ENCODE data around the gene PHF21B. TPM values are rescaled to one million over a fixed set of nuclear protein-coding genes. Genes with fewer than 3 reads are reported as not detected.

PHF21B gene
- total RNA-seq, 1 donor = under 0.01 TPM

- no peak for DNase-seq (ENCODE audit: low read depth in 2 of 3, low spot score in 2 of 3)
Measured at GRCh38 chr22:44994399-44995104, 15.3 kb downstream of the PHF21B start.

- no peak for DNase-seq (ENCODE audit: low read depth in 2 of 3, low spot score in 2 of 3)
Measured at GRCh38 chr22:44992166-44992565, 17.6 kb downstream of the PHF21B start.

DNA sequence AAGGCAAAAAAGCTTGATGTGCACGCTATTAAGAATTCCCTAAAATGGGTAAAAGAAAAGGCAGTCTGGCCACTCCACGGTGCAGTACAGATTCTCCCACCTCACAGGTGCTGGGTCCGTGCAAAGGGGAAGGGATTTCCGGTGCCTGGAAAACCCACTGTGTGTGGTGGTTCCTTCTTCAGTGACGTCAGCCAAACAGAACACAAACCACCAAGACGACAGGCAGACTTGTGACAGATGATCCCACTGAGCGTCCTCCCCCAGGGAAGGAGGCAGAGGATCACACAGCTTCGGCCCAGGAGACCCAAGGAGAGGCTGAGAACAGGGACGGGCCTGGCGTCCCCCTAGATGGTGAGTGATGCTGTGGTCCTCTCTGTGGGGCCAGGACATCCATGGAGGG, 18.6 kb downstream of the PHF21B start:
- no peak for DNase-seq (ENCODE audit: low read depth in 2 of 3, low spot score in 2 of 3)

GRCh38 chr22:44990810-44991209, 19.0 kb downstream of the PHF21B start:
- no peak for DNase-seq (ENCODE audit: low read depth in 2 of 3, low spot score in 2 of 3)

DNA sequence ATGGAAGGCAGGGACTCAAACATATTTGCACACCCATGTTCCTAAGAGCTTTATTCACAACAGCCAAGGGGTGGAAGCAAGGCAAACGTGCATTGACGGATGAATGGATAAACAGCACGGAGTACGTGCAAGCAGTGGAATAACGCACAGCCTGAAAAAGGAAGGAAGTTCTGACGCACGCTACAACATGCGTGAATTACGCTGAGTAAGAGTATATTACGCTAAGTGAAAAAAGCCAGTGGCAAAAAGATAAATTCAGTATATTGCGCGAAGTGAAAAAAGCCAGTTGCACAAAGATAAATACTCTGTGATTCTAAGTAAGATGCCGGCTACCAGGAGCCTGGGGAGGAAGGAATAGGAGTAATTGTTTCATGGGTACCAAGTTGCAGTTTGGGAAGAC, 19.5 kb downstream of the PHF21B start:
- DNase-seq (ENCODE audit: low read depth in 2 of 3, low spot score in 2 of 3) = no peak

GRCh38 chr22:44988671-44989070, 21.1 kb downstream of the PHF21B start:
- DNase-seq (ENCODE audit: low read depth in 2 of 3, low spot score in 2 of 3) = no peak

GRCh38 chr22:44986926-44987325, 22.9 kb downstream of the PHF21B start:
- DNase-seq (ENCODE audit: low read depth in 2 of 3, low spot score in 2 of 3) = no peak

DNA sequence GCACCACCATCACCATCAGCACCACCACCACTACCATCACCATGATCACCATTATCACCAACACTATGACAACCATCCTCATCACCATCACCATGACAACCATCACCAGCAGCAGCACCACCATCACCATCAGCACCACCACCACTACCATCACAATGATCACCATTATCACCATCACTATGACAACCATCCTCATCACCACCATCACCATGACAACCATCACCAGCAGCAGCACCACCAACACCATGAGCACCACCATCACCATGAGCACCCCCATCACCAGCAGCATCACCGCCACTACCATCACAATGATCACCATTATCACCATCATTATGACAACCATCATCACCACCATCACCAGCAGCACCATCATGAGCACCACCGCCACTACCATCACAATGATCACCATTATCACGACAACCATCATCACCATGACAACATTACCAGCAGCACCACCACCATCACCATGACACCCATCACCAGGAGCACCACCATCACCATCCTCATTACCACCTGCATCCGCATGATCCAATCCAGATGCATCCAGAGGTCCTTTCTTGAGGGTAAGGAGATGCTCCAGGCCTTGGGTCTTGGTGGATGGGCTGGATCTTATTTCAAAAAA, 23.8 kb downstream of the PHF21B start:
- no peak for DNase-seq (ENCODE audit: low read depth in 2 of 3, low spot score in 2 of 3)

- DNase-seq (ENCODE audit: low read depth in 2 of 3, low spot score in 2 of 3) = no peak
Measured at GRCh38 chr22:44983878-44984482, 25.8 kb downstream of the PHF21B start.

- no peak for DNase-seq (ENCODE audit: low read depth in 2 of 3, low spot score in 2 of 3)
Measured at GRCh38 chr22:44982445-44982844, 27.4 kb downstream of the PHF21B start.

DNA sequence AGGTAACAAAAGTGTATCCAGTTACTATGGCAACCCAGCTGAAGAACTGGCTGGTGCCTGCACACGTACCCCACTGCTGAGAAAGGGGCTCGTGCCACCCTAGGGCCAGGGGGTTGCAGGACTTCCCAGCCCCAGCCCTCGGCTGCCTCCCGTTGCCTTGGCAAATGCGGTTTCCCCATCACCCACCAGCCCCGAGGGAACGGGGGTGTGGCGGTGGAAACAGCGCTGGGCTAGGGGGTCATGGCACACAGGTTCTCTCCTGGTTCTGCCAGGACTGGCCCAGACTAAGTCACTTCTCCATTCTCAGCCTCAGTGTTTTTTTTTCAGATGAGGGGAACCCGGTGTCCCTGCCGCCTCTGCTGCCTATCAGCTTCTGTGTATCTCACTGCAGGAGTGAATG, 27.9 kb downstream of the PHF21B start:
- DNase-seq (ENCODE audit: low read depth in 2 of 3, low spot score in 2 of 3) = no peak

DNA sequence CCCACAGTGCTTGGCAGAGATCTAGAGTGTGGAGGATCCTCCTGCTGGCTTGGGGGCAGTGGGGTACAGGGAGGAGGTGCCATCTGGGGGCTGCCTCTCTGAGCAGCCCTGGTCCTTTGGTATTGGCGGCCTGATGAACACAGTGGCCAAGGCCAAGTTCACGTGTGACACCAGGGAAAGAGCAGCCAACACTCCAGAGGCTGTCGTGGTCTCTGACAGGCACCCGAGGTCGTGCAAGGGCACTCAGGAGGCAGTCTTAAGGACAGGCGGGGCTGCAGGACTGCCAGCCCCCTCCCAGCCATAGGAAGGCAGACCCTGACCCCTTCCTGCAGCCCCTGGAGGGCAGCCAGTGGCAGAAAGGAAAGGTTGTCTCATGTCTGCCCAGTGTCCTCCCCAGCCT, 30.7 kb downstream of the PHF21B start:
- DNase-seq (ENCODE audit: low read depth in 2 of 3, low spot score in 2 of 3) = no peak

GRCh38 chr22:44975427-44976262, 34.2 kb downstream of the PHF21B start:
- DNase-seq (ENCODE audit: low read depth in 2 of 3, low spot score in 2 of 3) = peak in 2 of 3 donors; percentile 90 to 96

DNA sequence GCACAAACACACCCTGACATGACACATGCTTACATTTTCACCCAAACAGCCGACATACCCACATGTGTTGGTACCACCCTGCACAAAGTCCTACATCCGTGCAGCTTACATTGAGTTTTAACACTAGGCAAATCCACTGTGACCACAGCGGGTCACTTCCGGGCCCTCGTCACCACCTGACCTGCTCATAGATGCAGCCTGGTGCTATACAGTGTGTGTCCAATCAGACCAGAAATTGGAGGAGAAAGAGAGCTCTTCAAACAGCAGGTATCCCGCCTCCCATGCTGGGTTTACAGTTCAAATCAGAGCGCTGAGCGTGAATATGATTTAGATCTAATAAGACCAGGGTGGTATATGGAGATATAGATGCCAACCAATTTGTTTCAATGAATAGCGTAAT, 35.4 kb downstream of the PHF21B start:
- no peak for DNase-seq (ENCODE audit: low read depth in 2 of 3, low spot score in 2 of 3)

GRCh38 chr22:44973829-44974228, 36.0 kb downstream of the PHF21B start:
- DNase-seq (ENCODE audit: low read depth in 2 of 3, low spot score in 2 of 3) = no peak

GRCh38 chr22:44972363-44973083, 37.3 kb downstream of the PHF21B start:
- peak in 1 of 3 donors; percentile 3 for DNase-seq (ENCODE audit: low read depth in 2 of 3, low spot score in 2 of 3)

- DNase-seq (ENCODE audit: low read depth in 2 of 3, low spot score in 2 of 3) = no peak
Measured at GRCh38 chr22:44971651-44972362, 38.0 kb downstream of the PHF21B start.

DNA sequence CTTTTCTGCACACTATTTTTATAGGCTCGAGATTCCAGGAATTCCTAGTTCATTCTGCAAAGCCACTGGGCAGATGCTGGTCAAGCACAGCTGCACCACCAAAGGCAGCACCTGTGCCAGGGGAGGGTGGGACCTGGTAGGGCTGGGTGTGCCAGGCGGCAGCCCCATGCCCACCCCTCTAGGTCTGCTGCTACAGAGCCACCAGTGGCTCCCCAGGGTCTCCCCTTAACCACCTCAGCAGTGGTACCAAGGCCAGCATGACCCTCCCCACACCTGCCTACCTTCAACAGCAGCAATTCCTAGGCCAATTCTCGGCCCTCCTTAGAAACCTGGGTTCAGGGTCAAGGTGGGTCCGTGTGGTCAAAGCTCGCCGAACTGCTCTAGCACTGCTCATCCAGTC, 39.5 kb downstream of the PHF21B start:
- DNase-seq (ENCODE audit: low read depth in 2 of 3, low spot score in 2 of 3) = no peak

- no peak for DNase-seq (ENCODE audit: low read depth in 2 of 3, low spot score in 2 of 3)
Measured at GRCh38 chr22:44969817-44970216, 40.0 kb downstream of the PHF21B start.

DNA sequence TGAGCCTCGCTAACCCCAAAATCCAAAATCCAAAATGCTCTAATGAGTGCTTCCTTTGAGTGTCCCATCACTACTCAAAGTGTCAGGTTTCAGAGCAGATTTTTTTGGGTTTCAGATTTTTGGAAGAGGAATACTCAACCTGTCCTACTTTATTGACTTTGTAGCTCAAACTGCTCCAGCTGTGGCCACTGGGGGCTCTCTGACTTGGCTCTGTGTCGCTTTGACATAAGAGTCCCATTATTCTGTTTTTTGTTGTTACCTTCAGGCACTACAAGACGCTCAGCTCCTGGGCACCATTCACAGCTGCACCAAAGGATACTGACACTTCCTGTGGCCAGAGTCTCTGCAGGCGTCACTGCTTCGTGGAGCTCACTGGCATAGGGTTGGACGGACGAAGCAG, 41.1 kb downstream of the PHF21B start:
- no peak for DNase-seq (ENCODE audit: low read depth in 2 of 3, low spot score in 2 of 3)
